GM13977 (cell line): Measurements from ENCODE around the gene GPATCH4.
"Not testable (repeated sequence)": the region's sequence is repeated elsewhere in the genome, so short reads cannot be mapped to it uniquely, and the experiment has no call there.

Experiments
- DNase-seq: peaks from one replicate; pipeline ENCODE4 v3.0.0; 2012; ENCODE audit warnings: low spot score
- CTCF ChIP-seq: IDR thresholded peaks from 2 replicates; pipeline ENCODE4 v1.5.1; 2012; ENCODE audit warnings: mild to moderate bottlenecking, control low read depth; ENCODE audit not compliant: insufficient read depth; ENCODE audit errors: extremely low read depth, missing control alignments
- in situ Hi-C: fragments of 300-500 bp; cut with MboI; formaldehyde crosslinking; loops from one replicate; pipeline ENCODE4 v1.12.0; 2022; ENCODE audit warnings: low sequenced_read_pairs, low pct_unique_long_range_greater_than_20kb, mixed read lengths, inconsistent platforms; ENCODE audit not compliant: unreplicated experiment

GPATCH4 gene

DNA sequence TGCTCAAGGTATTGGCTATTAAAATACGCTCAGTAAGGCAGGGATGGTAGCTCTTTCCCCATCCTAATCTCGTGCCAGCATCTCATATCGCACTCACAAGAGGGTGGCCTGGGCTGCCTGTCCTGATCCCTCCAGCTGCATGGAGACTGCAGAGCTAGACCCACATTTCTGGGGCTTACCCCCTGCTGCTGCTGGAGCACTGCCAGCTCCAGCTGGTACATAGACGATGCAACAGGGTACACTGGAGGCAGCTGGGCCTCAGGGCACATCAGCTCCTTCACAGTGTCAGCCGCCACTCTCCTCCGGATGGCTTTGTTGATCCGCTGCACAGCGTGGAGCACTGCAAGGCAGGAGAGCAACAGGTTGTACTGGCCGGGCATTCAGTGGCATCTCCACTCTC lies 44.9 kb downstream of the GPATCH4 start:
- in situ Hi-C loops, result no loop called here
- no peak for TF ChIP-seq CTCF
- DNase-seq, result no peak

DNA sequence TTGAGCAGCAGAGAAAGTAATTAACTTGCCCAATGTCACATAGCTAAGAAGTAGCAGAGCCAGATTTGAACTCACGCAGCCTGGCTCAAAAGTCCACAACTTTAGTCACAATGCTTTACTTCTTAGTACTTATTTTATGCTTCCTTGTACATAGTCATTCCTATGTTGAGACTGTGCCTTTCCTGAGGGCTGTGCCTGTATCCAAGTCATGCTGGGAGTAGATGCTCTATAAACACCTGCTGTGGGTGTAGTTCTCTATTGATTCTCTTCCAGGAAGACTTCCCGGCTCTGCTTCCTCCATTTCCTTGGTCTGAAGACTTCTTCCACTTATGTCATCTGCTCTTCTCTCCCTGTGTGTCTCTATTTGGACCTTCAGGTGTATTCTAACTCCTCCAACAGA lies 45.6 kb downstream of the GPATCH4 start:
- DNase-seq, result no peak
- in situ Hi-C loops, result no loop called here
- TF ChIP-seq CTCF, result no peak

DNA sequence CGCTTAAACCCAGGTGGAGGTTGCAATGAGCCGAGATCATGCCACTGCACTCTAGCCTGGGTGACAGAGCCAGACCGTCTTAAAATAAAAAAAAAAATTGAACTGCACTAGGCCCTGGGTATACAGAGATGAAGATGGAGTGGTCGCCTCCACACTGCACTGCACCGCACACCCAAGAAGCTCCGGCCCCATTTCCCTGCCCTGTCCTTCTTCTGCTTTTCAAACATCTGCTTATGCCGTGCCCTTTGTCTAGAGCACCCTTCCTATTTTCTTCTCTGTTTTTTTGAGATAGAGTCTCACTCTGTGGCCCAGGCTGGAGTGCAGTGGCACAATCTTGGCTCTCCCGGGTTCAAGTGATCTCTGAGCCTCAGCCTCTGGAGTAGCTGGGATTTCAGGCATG lies 46.3 kb downstream of the GPATCH4 start:
- DNase-seq, result no peak
- no peak for TF ChIP-seq CTCF
- in situ Hi-C loops, result no loop called here

- in situ Hi-C loops, result no loop called here
- no peak for TF ChIP-seq CTCF
- no peak for DNase-seq
Measured at GRCh38 chr1:156553860-156554485, 47.3 kb downstream of the GPATCH4 start.

DNA sequence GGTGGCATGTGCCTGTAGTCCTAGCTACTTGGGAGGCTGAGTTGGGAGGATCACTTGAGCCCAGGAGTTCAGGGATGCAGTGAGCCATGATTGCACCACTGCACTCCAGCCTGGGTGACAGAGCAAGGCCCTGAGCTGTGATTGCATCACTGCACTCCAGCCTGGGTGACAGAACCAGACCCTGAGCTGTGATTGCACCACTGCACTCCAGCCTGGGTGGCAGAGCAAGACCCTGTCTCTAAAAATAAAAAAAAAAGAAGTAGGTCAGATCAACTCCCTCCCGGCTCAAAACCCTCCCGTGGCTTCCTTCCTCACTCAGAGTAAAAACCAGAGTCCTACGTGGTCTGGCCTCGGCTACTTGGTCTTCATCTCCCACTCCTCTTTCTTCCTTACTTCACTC lies 48.3 kb downstream of the GPATCH4 start:
- DNase-seq, in situ Hi-C loops: not testable (repeated sequence)

- TF ChIP-seq CTCF, result no peak
- in situ Hi-C loops, result no loop called here
- no peak for DNase-seq
Measured at GRCh38 chr1:156552518-156552917, 48.8 kb downstream of the GPATCH4 start.

DNA sequence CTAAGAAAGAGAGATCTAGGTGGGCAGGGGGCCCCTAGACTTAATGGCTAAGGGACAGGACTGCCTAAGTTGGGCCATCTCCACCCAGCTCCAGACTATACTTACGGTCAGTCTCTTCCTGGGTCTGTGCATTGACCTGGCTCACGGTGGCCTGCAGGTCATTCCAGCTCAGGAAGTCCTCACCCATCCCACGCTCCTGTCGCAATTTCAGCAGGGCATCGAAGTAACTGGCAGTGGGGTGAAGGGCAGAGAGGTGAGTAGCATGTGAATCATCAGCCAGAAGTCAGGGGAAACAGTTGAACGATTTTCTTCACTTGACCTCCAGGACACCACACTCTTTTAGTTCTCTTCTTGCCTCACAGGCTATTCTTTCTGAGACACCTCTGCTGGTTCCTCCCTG lies 49.4 kb downstream of the GPATCH4 start:
- in situ Hi-C loops, result no loop called here
- no peak for TF ChIP-seq CTCF
- DNase-seq, result no peak
